IPS-18c (cell line): ENCODE results near the gene NAB2.
"Not testable (repeated sequence)": the region's sequence is repeated elsewhere in the genome, so short reads cannot be mapped to it uniquely, and the experiment has no call there.

Source experiments
- H3K4me3 ChIP-seq: 2 replicates; pipeline ENCODE4 v1.7.0; 2013; ENCODE audit warnings: low read depth, mild to moderate bottlenecking, low read length, moderate library complexity; ENCODE audit not compliant: insufficient read depth
- H3K9me3 ChIP-seq: one replicate; pipeline ENCODE4 v1.6.1; 2013; ENCODE audit warnings: mild to moderate bottlenecking, low read length, moderate library complexity; ENCODE audit not compliant: control insufficient read depth, insufficient read depth

Gene NAB2

DNA sequence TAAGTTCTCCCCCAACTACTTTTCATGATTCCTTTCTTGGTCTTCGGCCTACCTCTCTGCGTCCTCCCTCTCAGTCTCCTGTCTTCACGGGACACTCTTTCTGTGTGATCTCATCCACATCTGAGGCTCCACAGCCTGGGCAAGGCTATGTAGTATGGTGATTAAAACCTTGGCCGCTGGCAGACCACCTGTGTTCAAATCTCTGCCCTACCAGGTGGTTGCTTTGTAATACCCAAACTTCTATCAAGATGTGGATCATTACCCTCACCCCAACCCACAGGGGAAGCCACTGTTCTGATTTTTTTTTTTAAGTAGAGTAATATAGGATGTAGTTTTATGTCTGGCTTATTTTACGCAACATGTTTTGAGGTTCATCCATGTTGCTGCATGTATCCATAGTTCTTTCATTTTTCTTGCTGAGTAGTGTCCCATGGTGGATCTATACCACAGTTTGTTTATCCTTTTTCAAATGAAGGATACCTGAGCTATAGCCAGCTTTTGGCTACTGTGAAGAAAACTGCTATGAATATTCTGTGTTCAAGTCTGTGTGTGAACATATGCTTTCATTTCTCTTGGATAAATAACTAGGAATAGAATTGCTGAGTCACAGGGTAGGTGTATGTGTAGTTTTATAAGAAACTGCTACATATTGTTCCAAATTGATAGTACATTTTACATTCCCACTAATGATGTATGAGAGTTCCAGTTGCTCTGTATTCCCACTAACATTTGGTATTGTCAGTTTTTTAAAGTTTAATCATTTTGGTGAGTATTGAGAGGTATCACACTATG, 30.6 kb downstream of the NAB2 start:
- Histone ChIP-seq H3K4me3 (no peak overlapping the region), H3K9me3 (no peaks in the 10 kb centered on the region)

DNA sequence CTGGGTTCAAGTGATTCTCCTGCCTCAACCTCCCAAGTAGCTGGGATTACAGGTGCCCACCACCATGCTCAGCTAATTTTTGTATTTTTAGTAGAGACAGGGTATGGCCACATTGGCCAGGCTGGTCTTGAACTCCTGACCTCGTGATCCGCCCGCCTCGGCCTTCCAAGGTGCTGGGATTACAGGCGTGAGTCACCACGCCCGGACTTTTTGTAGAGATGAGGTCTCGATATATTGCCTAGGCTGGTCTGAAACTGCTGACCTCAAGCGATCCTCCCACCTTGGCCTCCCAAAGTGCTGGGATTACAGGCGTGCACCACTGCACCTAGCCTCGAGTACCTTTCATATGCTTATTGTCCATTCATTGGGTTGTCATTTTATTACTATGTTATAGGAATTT, 31.8 kb downstream of the NAB2 start:
- not testable (repeated sequence) for H3K9me3 ChIP-seq, H3K4me3 ChIP-seq

DNA sequence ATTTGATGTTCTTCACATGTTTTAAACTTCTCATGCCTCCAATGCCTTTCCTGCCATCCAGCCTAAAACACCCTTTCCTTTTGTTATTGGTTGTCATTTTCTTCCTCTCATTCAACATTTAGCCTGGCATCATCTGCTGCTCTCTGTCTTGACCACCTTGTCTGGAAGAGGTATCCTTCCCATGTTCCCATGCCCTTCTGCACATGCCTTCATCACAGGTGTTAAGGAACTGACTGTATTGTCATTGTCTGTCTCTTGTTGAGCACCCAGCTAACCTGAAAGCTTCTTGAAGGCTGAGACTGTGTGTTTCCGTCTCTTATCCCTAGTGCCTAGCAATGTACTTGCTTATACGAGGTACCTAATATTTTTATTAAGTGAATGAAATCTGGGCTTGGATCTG, 34.9 kb downstream of the NAB2 start:
- Histone ChIP-seq H3K9me3 (no peaks in the 10 kb centered on the region), H3K4me3 (no peak overlapping the region)

DNA sequence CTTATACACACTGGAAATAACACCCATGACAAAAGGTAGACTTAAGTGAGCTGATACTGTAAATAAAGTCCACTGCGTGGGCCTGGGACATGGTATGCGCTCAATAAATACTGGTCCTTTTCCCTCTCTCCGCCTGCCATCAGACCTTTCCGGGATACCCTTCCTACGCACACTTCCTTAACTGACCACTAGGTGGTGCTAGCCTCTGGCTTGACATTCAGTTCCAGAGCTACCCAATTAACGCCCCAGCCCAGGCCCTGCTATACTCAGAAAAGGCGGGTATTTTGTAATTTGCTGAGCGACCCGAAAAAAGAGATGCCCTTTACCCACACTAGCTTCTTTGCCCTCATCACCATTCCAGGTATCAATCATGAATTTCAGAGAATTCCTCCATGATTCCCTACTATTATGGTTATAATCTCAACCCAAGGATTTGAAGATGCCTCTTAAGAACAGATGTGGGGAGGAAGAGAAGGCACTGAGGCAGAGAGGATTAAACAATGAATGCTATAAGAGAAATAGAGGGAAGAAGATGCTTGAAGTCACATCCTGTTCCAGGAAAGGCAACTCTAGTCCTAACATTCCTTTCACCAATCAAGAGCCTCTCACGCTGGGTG, 35.5 kb downstream of the NAB2 start:
- no peaks in the 10 kb centered on the region for H3K9me3 ChIP-seq
- no peak overlapping the region for H3K4me3 ChIP-seq

DNA sequence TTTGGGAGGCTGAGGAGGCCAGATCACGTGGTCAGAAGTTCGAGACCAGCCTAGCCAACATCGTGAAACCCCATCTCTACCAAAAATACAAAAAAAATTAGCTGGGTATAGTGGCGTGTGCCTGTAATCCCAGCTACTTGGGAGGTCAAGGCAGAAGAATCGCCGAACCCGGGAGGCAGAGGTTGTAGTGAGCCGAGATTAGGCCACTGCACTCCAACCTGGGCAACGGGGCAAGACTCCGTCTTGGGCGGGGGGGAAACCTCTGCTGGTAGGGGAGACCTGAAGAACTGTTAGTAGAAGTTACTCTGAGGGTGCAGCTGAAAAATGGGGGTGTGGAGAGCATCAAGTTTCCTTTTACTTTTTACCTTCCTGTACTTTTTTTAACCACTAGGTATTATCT, 37.1 kb downstream of the NAB2 start:
- H3K9me3 ChIP-seq = no peaks in the 10 kb centered on the region
- no peak overlapping the region for H3K4me3 ChIP-seq

DNA sequence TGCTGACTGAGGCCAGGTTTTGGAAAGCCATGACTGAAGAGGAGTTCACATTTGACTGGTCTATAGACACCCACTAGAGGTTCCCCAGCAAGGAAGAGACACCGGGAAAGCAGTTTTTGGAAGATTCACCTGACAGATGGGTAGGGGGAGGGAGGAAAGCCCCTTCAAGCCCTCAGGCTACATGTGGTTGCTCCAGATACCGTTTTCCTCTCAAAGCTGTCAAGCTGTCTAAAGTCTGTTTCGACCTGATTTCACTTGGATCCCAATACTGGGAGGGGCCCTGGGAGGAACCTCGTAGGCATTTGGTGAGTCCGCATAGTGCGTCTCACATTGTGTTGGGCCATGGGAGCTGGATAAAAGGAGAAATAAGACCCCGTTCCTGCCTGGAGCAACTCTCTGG, 37.6 kb downstream of the NAB2 start:
- Histone ChIP-seq H3K4me3 (no peak overlapping the region; the same call in 1 of the 2 replicates), H3K9me3 (no peaks in the 10 kb centered on the region)

DNA sequence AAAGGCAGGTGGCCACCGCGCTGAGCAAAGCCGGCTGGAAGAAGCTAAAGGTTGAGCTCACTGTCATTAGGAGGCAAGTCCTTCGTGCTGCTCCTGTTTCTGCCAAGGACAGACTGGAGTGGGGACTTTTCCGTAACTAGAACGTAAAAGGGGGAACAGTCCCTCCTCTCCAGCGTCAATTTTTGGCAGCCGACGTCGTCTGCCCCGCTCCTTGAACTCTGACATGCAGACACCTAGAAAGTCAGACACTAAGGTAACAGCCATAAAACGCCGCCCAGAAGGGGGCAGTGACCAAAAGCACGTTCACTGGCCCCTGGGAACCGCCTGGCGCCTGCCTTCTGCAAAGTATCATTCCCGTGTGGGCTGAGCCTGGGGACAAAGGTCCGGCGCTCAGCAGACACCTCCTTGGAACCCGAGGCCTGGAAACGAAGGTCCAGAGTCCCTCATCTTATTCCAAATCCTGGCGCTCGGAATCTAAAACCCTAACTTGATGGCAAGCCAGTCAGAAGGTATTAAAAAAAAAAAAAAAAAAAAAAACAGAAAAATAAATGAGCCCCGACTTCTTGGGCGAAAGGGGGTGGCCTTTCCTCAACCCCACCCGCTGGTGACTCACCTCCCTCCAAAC, 38.3 kb downstream of the NAB2 start:
- no peaks in the 10 kb centered on the region for H3K9me3 ChIP-seq
- H3K4me3 ChIP-seq = peak overlapping the region; percentile 91

DNA sequence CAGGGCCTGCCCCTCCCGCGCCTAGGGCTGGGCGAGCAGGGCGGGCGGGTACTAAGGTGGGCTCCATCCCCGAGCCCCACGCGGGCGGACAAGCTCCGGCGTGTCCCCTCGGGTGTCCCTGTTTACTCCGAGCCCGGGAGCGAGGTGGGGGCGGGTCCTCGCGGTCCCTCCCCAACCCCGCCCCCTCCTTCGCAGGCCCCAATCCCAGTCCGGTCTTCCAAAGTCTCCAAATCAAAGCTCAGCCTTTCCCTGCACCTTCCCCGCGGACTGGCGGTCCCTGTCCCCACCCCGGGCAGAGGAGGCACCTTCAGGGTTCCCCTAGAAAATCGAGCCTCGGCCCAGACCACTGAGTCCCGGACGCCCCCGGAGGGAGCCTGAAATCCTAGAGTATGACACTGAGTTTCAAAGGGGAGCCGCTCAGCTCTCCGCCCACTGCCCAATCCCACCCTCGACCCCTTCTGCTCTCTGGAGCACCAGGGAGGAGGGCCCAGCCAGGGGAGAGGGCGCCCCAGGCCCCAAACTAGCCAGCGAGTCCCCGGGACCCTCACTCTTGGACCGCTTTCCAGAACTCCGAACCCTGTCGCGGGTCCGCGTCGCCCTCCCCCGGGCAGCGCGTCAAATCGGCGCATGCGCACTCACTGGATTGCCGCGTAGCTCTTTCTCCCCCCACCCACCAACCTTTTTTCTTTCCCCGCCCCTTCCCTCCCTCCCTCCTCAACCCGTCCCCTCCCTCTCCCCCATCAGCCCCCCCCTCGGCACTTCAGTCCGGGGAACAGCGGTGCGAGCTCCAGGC, 39.0 kb downstream of the NAB2 start, which contains the start of gene LRP1:
LRP1 (plus strand) TSS at position 758 of the 793 bp plus-strand sequence. CDS start 482 bp downstream, outside the sequence.
- peak within 1 kb of the TSS; percentile 91 for H3K4me3 ChIP-seq
- H3K9me3 ChIP-seq = no peaks in the 10 kb centered on the region

DNA sequence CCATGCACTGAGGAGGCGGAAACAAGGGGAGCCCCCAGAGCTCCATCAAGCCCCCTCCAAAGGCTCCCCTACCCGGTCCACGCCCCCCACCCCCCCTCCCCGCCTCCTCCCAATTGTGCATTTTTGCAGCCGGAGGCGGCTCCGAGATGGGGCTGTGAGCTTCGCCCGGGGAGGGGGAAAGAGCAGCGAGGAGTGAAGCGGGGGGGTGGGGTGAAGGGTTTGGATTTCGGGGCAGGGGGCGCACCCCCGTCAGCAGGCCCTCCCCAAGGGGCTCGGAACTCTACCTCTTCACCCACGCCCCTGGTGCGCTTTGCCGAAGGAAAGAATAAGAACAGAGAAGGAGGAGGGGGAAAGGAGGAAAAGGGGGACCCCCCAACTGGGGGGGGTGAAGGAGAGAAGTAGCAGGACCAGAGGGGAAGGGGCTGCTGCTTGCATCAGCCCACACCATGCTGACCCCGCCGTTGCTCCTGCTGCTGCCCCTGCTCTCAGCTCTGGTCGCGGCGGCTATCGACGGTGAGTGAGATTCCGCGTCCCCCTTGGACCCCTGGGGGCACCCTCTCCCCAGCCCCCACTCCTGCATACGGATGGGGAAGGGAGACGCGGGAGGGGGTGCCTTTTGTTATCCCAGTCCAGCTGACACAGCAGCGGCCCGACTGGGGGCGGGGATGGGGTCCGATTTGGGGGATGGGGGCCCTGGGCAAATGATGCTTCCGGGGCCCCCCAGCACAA, 39.8 kb downstream of the NAB2 start:
- Histone ChIP-seq H3K9me3 (no peaks in the 10 kb centered on the region), H3K4me3 (peak overlapping the region; percentile 80)

DNA sequence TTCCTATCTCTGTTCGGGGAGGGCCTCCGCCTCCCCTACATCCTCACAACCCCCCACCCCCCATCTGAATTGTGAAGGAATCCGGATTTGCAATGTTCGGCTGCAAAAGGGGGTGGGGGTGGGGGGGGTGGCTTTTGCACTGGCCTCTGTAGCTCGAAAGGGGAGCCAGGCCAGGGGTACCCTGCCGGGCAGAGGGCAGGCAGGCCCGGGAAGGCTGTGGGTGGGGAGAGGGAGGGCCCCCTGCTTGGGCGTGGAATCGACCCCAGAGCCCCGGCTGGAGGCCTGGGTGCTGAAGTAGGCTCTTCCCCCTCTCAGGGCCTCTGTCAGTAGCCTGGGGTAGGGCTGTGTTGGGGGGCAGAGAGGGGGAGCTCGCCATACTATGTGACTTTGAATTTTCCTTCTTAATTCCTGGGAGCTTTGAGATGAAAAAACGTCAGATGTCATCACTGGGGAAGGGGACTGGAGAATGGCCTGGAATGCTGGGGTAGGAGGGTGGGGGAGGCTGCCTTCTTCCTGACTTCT, 40.5 kb downstream of the NAB2 start:
- Histone ChIP-seq H3K9me3 (no peaks in the 10 kb centered on the region), H3K4me3 (peak overlapping the region; percentile 80)

DNA sequence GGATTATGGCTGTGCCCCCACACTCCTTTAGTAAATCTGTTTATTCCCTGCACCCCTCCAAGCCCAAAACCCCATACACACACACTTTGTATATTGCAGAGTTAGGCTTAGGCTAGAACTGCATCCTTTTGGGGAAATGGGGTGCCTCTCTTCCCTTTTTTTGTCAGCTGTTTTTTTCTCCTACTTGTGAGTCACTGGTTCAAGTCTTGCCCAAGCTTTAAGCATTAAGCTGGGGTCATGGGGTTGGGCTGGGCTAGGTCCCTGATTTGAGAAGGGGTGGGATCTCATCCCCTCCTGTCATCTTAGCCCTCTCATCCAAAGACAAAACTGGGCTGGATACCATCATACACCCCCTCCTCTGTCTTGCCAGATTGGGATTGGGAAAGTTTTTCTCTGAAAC, 41.0 kb downstream of the NAB2 start:
- Histone ChIP-seq H3K4me3 (peak overlapping the region; percentile 80), H3K9me3 (no peaks in the 10 kb centered on the region)

DNA sequence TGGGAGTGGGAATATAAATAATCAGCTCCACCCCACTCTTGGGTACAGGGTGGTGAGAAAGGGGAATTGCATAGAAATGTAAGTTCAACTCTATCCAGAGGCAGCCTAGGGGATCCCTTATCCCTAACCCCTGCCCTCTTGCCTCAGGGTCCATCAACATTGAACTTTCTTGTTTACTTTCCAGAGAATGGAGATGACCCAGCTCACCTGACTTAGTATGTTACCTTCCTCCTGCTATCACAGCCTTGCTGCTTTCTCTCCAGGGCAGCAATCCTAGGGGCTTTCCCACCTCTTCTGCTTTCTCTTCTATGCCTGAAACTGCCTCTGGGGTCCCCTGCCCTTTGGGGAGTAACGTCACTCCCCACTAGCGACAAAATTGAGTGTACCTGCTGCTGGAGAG, 42.0 kb downstream of the NAB2 start:
- H3K4me3 ChIP-seq = no peak overlapping the region

DNA sequence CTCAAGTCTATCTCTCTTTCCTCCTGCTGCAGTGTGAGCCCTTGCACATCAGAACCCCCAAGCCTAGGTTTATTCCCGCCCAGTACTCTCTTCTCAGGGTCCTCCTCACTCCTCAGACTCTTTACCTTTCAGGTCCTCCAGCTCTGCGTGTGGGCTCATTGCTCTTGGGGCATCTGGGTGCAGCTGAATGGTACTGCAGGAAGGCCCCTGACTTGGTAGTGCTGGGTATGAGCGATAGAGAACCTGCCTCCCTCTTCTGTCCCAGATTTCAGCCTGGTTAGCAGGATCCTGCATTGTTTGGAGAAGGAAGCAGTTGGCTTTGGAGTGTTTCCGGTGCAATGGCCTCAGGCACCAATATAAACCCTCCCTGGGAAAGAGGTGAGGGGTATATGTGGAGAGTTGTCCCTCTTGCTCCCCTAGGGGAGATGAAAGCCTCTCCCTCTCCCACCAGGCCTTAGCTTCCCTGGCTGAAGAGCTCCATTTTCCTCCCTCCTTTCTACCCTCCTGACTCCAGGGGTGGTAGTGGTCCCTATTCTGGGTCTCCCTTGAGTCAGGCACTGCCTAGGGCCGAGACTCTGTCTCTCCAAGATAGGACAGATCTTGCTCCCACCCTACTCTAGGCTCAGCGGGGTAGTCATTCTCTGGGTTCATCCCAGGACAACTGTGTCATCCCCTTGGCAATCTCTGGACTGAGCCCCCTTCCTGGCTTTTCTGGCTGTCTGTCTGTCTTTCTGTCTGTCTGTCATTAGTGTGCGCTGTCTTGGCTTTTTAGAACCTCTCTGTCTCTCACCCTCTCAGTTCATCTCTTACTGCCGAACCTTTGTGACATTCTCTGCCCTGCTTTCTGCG, 43.2 kb downstream of the NAB2 start:
- H3K4me3 ChIP-seq = 0 out of 2 replicates have a peak overlapping the region, but pooled peaks have one; percentile 16
- no peaks in the 10 kb centered on the region for H3K9me3 ChIP-seq

More for the DNA sequence above, 42.0 kb downstream of the NAB2 start:
- no peaks in the 10 kb centered on the region for H3K9me3 ChIP-seq

DNA sequence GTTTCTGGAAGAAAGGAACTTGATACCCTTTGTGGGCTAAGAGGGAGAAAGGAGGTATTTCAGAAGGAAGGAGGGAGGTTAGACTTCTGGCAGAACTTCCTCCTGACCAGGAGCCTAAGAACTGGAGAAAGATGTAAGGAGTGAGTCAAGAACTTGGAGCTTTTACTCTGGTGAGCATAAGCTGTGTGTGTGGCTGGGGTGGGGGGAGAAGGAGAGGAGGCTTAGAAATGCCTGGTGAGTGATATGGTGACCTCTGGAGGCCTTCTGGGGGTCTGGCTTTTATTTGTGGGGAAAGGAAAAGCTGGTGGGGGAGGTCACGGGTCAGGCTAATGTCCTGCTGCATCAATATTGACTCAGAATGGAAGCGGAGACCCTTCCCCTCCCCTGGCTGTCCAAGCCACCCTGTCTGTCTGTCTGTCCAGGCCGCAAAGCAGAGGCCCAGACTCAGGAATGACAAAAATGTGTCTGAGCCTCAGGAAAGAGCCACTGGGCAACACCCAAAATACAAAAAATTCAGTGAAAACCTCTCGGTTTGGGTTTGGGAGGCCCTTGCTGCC, 44.2 kb downstream of the NAB2 start:
- no peak overlapping the region for H3K4me3 ChIP-seq
- H3K9me3 ChIP-seq = no peaks in the 10 kb centered on the region

DNA sequence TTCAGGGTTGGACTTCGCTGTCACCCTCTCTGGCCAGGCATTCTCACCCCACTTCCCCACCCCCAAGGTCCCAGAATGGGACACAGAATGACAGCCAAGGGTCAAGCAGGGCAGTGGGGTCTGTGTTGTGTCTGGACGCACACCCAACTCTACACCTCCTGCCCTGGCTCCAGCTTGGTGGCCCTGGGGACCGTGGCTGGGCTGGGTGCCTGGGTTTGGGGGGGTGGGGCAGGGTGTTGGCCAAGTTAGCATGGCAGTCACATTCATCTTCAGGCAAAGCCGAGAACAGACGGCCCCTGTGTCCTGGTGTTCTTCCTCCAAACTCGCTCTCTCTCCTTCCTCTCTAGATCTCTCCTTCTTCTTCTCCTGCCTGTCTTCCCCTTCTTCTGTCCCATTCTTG, 45.0 kb downstream of the NAB2 start:
- Histone ChIP-seq H3K9me3 (no peaks in the 10 kb centered on the region), H3K4me3 (no peak overlapping the region)

DNA sequence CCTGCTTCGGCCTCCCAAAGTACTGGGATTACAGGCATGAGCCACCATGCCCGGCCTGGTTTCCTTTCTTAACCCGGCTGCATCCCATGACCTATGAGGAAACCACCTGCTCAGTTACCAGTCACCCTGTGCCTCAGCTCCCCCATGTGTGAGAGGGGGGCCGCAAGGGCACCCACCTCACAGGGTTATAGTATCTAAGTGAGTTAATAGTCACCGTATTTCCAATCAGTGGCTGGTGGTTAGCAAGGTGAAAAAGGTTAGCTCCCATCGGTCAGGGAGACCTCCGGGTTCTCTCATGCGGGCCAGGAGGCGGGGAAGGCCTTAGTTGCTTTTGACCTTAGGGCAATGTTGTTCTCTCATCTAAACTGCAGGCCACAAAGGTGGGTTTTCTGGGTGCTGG, 46.0 kb downstream of the NAB2 start:
- 0 out of 2 replicates have a peak overlapping the region, but pooled peaks have one; percentile 4 for H3K4me3 ChIP-seq

More for the DNA sequence above, 46.0 kb downstream of the NAB2 start:
- no peaks in the 10 kb centered on the region for H3K9me3 ChIP-seq
